Liver (tissue), 2 donors: ENCODE data around the gene PHF2.

ENCODE experiments used
- MAX ChIP-seq: IDR thresholded peaks from 2 replicates; pipeline ENCODE4 v1.6.1; 2016; ENCODE audit warnings: antibody characterized with exemption
- YY1 ChIP-seq: IDR thresholded peaks from 2 replicates; pipeline ENCODE4 v1.6.1; 2016; ENCODE audit warnings: antibody characterized with exemption, mild to moderate bottlenecking
- TF ChIP-seq, protein P1 (sequence below): fragments of 150-350 bp; IDR thresholded peaks from 2 replicates; pipeline ENCODE4 v1.5.1; 2017; ENCODE audit warnings: improper control_type of control experiment, low read depth, low read length; ENCODE audit not compliant: missing input control
- donor health status: healthy.

DNA sequence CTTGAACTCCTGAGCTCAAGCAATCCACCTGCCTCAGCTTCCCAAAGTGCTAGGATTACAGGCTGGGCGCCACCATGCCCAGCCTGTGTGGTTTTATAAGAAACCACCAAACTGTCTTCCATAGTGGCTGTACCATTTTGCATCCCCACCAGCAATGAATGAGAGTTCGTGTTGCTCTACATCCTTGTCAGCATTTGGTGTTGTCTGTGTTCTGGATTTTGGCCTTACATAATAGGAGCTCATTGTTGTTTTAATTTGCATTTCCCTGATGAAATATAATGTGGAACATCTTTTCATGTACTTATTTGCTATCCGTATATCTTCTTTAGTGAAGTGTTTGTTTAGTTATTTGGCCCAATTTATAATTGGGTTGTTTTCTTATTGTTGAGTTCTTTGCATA, 29.8 kb downstream of the PHF2 start:
- TF ChIP-seq MAX (no peak), YY1 (no peak)
- TF ChIP-seq, protein P1, sequence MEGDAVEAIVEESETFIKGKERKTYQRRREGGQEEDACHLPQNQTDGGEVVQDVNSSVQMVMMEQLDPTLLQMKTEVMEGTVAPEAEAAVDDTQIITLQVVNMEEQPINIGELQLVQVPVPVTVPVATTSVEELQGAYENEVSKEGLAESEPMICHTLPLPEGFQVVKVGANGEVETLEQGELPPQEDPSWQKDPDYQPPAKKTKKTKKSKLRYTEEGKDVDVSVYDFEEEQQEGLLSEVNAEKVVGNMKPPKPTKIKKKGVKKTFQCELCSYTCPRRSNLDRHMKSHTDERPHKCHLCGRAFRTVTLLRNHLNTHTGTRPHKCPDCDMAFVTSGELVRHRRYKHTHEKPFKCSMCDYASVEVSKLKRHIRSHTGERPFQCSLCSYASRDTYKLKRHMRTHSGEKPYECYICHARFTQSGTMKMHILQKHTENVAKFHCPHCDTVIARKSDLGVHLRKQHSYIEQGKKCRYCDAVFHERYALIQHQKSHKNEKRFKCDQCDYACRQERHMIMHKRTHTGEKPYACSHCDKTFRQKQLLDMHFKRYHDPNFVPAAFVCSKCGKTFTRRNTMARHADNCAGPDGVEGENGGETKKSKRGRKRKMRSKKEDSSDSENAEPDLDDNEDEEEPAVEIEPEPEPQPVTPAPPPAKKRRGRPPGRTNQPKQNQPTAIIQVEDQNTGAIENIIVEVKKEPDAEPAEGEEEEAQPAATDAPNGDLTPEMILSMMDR, result no peak
